DOHH2 (cell line): ENCODE results near the gene ANXA1.

Experiments used
- EZH2phosphoT487 ChIP-seq: fragments of 200-600 bp; sonication (generic); IDR thresholded peaks from 2 replicates; pipeline ENCODE4 v1.6.1; 2017; ENCODE audit warnings: borderline replicate concordance, mild to moderate bottlenecking, antibody characterized with exemption, low read length, moderate library complexity, mixed read lengths
- TF ChIP-seq, protein P1 (sequence below): fragments of 200-600 bp; sonication (generic); IDR thresholded peaks from one replicate; pipeline ENCODE4 v1.5.1; 2014; ENCODE audit warnings: antibody characterized with exemption, mild to moderate bottlenecking, low read depth, low read length; ENCODE audit not compliant: poor library complexity, severe bottlenecking

DNA sequence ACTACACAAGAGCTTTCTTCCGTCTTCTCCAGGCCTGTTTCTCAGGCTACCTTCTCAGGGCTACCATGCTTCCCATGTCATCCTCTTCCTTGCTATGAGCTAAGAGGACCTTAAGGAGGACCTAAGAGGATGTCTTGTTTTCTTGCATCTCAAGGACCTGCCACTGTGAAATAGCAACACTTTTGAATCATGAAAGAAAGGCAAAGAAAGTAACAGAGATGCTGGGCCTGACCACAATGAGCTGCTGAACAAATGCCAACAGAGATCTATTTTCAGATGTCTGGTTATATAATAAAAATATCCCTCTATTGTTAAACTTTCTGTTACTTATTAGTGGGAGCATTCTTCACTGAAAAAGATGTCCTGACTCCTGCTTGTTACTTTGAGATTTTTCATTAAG is 36.7 kb upstream of the ANXA1 start:
- TF ChIP-seq, protein P1, sequence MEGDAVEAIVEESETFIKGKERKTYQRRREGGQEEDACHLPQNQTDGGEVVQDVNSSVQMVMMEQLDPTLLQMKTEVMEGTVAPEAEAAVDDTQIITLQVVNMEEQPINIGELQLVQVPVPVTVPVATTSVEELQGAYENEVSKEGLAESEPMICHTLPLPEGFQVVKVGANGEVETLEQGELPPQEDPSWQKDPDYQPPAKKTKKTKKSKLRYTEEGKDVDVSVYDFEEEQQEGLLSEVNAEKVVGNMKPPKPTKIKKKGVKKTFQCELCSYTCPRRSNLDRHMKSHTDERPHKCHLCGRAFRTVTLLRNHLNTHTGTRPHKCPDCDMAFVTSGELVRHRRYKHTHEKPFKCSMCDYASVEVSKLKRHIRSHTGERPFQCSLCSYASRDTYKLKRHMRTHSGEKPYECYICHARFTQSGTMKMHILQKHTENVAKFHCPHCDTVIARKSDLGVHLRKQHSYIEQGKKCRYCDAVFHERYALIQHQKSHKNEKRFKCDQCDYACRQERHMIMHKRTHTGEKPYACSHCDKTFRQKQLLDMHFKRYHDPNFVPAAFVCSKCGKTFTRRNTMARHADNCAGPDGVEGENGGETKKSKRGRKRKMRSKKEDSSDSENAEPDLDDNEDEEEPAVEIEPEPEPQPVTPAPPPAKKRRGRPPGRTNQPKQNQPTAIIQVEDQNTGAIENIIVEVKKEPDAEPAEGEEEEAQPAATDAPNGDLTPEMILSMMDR = no peak
- no peak for TF ChIP-seq EZH2phosphoT487
